Keratinocyte (primary cell): ENCODE data around the gene SPECC1L.

ENCODE experiments used
- CTCF ChIP-seq, 3 experiments: IDR thresholded peaks in 1 of 3; conservative IDR thresholded peaks in 1 of 3; optimal IDR thresholded peaks in 1 of 3; 2 replicates in 2 of 3; 3 replicates in 1 of 3; pipeline versions ENCODE3 to v1.5.1; 2011; ENCODE audit warnings: low read length in 3 of 3, mild to moderate bottlenecking in 3 of 3, moderate library complexity in 2 of 3, control low read depth in 1 of 3, inconsistent platforms in 1 of 3; ENCODE audit not compliant: insufficient read depth in 2 of 3; ENCODE audit errors: extremely low read depth in 1 of 3
- EZH2 ChIP-seq: IDR thresholded peaks from one replicate; pipeline ENCODE4 v1.6.1; 2012; ENCODE audit warnings: inconsistent platforms, mild to moderate bottlenecking, low read length, moderate library complexity

GRCh38 chr22:24240381-24240780 is 30.2 kb upstream of the SPECC1L start:
- TF ChIP-seq EZH2 = no peak
- TF ChIP-seq CTCF (optimal IDR thresholded peaks at IDR 0.05 in 1 of 3, IDR thresholded peaks at IDR 0.05 in 1 of 3, conservative IDR thresholded peaks at IDR 0.05 in 1 of 3; ENCODE audit: extremely low read depth in 1 of 3, insufficient read depth in 2 of 3, low read length in 3 of 3) = no peak
